Amniotic epithelial cell (primary cell): ENCODE results near the gene STAT4.
A peak's percentile ranks its signal among the peaks of the same experiment; 100 is the strongest.
"Not testable (repeated sequence)": the region's sequence is repeated elsewhere in the genome, so short reads cannot be mapped to it uniquely, and the experiment has no call there.

Experiments
- DNase-seq: peaks from one replicate; pipeline ENCODE4 v3.0.0-alpha.2; 2010; ENCODE audit warnings: low read depth

Gene STAT4

GRCh38 chr2:191013932-191014652 is 136.7 kb downstream of the STAT4 start, which contains the start of gene STAT1:
Gene STAT1 (minus strand): TSS chr2:191014171. CDS start chr2:191010003, 4,168 bp downstream.
- peak; percentile 84 for DNase-seq

- DNase-seq, result no peak
Observed at GRCh38 chr2:191013682-191013931, 137.2 kb downstream of the STAT4 start.

GRCh38 chr2:191012845-191013681 is 137.7 kb downstream of the STAT4 start:
- peak; percentile 84 for DNase-seq

GRCh38 chr2:191012346-191012745 is 138.4 kb downstream of the STAT4 start:
- DNase-seq, result no peak

- DNase-seq, result no peak
Observed at GRCh38 chr2:191010887-191011885, 139.6 kb downstream of the STAT4 start.

GRCh38 chr2:191009541-191010374 is 141.0 kb downstream of the STAT4 start:
- no peak for DNase-seq

GRCh38 chr2:191008286-191008685 is 142.5 kb downstream of the STAT4 start:
- no peak for DNase-seq

- DNase-seq, result no peak
Observed at GRCh38 chr2:191006997-191007783, 143.6 kb downstream of the STAT4 start.

- no peak for DNase-seq
Observed at GRCh38 chr2:191006297-191006696, 144.5 kb downstream of the STAT4 start.

- DNase-seq, result no peak
Observed at GRCh38 chr2:191003405-191004309, 147.1 kb downstream of the STAT4 start.

- DNase-seq, result no peak
Observed at GRCh38 chr2:191001624-191002023, 149.2 kb downstream of the STAT4 start.

- no peak for DNase-seq
Observed at GRCh38 chr2:191001032-191001431, 149.8 kb downstream of the STAT4 start.

- peak; percentile 35 for DNase-seq
Observed at GRCh38 chr2:190999949-191000665, 150.7 kb downstream of the STAT4 start.

- no peak for DNase-seq
Observed at GRCh38 chr2:190999058-190999457, 151.7 kb downstream of the STAT4 start.

- peak; percentile 73 for DNase-seq
Observed at GRCh38 chr2:190997526-190998113, 153.2 kb downstream of the STAT4 start.

GRCh38 chr2:190996947-190997346 is 153.8 kb downstream of the STAT4 start:
- no peak for DNase-seq

- DNase-seq, result peak; percentile 32
Observed at GRCh38 chr2:190996338-190996946, 154.4 kb downstream of the STAT4 start.

GRCh38 chr2:190995315-190995714 is 155.5 kb downstream of the STAT4 start:
- not testable (repeated sequence) for DNase-seq
